Lung (tissue), 12 donors: Measurements from ENCODE around the gene ERI3. TPM values are rescaled to one million over a fixed set of nuclear protein-coding genes. Genes with fewer than 3 reads are reported as not detected.

ENCODE experiments used
- ATAC-seq: fragments of 200-7000 bp; cut with Tn5 transposase; one replicate; pipeline ENCODE4 v1.9.1; 2020; ENCODE audit warnings: moderate number of reproducible peaks; ENCODE audit not compliant: insufficient read depth, low FRiP score
- DNase-seq, 3 donors: peaks; one replicate each; pipeline ENCODE4 v3.0.0-alpha.2; 2013 to 2017
- H3K27ac ChIP-seq, 2 donors: one replicate each; pipeline ENCODE4 v1.5.1; 2013; ENCODE audit warnings: mild to moderate bottlenecking in 2 of 2, moderate library complexity in 2 of 2, control low read depth in 1 of 2, inconsistent platforms in 1 of 2, low read depth in 1 of 2, low read length in 1 of 2
- H3K27me3 ChIP-seq, 3 donors: one replicate each; pipeline ENCODE4 v1.5.1; 2013; ENCODE audit warnings: low read length in 2 of 3; ENCODE audit not compliant: control insufficient read depth in 3 of 3, insufficient read depth in 3 of 3
- H3K36me3 ChIP-seq, 4 donors: one replicate each; pipeline ENCODE4 v1.5.1; 2013; ENCODE audit warnings: low read length in 4 of 4, mild to moderate bottlenecking in 1 of 4, moderate library complexity in 1 of 4; ENCODE audit not compliant: control insufficient read depth in 4 of 4, insufficient read depth in 4 of 4
- H3K4me1 ChIP-seq, 5 donors: one replicate each; pipeline ENCODE4 v1.5.1; 2013; ENCODE audit warnings: low read length in 5 of 5, mild to moderate bottlenecking in 2 of 5, moderate library complexity in 1 of 5; ENCODE audit not compliant: control insufficient read depth in 5 of 5, insufficient read depth in 5 of 5
- H3K4me3 ChIP-seq: one replicate; pipeline ENCODE4 v1.5.1; 2013; ENCODE audit warnings: mild to moderate bottlenecking, control low read depth, moderate library complexity
- H3K9ac ChIP-seq, 2 donors: one replicate each; pipeline ENCODE4 v1.5.1; 2013; ENCODE audit warnings: low read length in 2 of 2, control low read depth in 1 of 2; ENCODE audit not compliant: insufficient read depth in 1 of 2
- H3K9me3 ChIP-seq, 4 donors: one replicate each; pipeline ENCODE4 v1.5.1; 2013; ENCODE audit warnings: low read length in 3 of 4, mild to moderate bottlenecking in 1 of 4, moderate library complexity in 1 of 4; ENCODE audit not compliant: control insufficient read depth in 4 of 4, insufficient read depth in 3 of 4
- CTCF ChIP-seq: IDR thresholded peaks from 2 replicates; pipeline ENCODE4 v1.5.1; 2012; ENCODE audit warnings: mild to moderate bottlenecking; ENCODE audit errors: control extremely low read depth, extremely low read depth
- WGBS, 2 donors: extraction: QIAGEN DNeasy Blood & Tissue Kit; methylation state at CpG; one replicate each; pipeline ENCODE4 v1.1.7; 2013; 5-methylcytosine and 5-hydroxymethylcytosine counted together
- polyA plus RNA-seq, 2 donors: library from polyadenylated mRNA; stranded (reverse); fragments of 200-250 nt; gene quantifications; one replicate each; pipeline ENCODE4 v1.2.1, GENCODE V29; 2013
- total RNA-seq, 2 donors: library from RNA; depleted of rRNA in 1 of 2; stranded (reverse); fragments of >200 nt in 1 of 2; gene quantifications; one replicate each; pipeline ENCODE4 v1.2.1, GENCODE V29; 2014 to 2021
- donor health status: control.
- donor health status: control.
- donor health status: Bipolar disorder and iron deficiency.
- donor health status: healthy.
- donor health status: DM: yes; HTN: yes; CAD: no.

ERI3 gene
- total and polyA plus RNA-seq, 4 donors, result 26.6 to 56.2 (median 40.8) TPM

GRCh38 chr1:44281962-44282703 lies 72.9 kb downstream of the ERI3 start:
- 29 to 34% methylated on average over 1 of the region's 1 CpG for WGBS, 2 donors
- DNase-seq, result no peak
- H3K4me1 ChIP-seq, result peaks cover 0 to 9% (median 0%) of the 10 kb centered on the region in 5 donors
- TF ChIP-seq CTCF, result no peak
- H3K9ac ChIP-seq, result no peak overlapping the region
- H3K4me3 ChIP-seq, result no peak overlapping the region
- H3K27me3 ChIP-seq, result no peaks in the 10 kb centered on the region
- H3K36me3 ChIP-seq, result peaks cover 0 to 15% (median 11%) of the 10 kb centered on the region in 4 donors
- no peak for ATAC-seq
- H3K27ac ChIP-seq, result no peak overlapping the region
- peaks cover 0 to 3% (median 0%) of the 10 kb centered on the region in 4 donors for H3K9me3 ChIP-seq

- no peak overlapping the region for H3K27ac ChIP-seq
- H3K4me1 ChIP-seq, result peaks cover 0 to 12% (median 7%) of the 10 kb centered on the region in 5 donors
- DNase-seq, result no peak
- no peak for TF ChIP-seq CTCF
- no peak overlapping the region for H3K4me3 ChIP-seq
- no peaks in the 10 kb centered on the region for H3K9me3 ChIP-seq
- no peak overlapping the region for H3K9ac ChIP-seq
- no peaks in the 10 kb centered on the region for H3K36me3 ChIP-seq
- 93 to 98% methylated on average over 2 of the region's 2 CpGs for WGBS, 2 donors
- ATAC-seq, result no peak
- no peaks in the 10 kb centered on the region for H3K27me3 ChIP-seq
Measured at GRCh38 chr1:44276901-44277300, 78.2 kb downstream of the ERI3 start.

- H3K4me3 ChIP-seq, result no peak overlapping the region
- peak in 1 of 3 donors; percentile 19 for DNase-seq
- no peak overlapping the region for H3K9ac ChIP-seq
- no peak for TF ChIP-seq CTCF
- H3K36me3 ChIP-seq, result no peaks in the 10 kb centered on the region
- no peaks in the 10 kb centered on the region for H3K27me3 ChIP-seq
- H3K4me1 ChIP-seq, result peaks cover 0 to 12% (median 6%) of the 10 kb centered on the region in 5 donors
- ATAC-seq, result no peak
- no peaks in the 10 kb centered on the region for H3K9me3 ChIP-seq
- no peak overlapping the region for H3K27ac ChIP-seq
- 41 to 48% methylated on average over 3 of the region's 3 CpGs for WGBS, 2 donors
Measured at GRCh38 chr1:44275991-44276405, 79.1 kb downstream of the ERI3 start.
